Activated CD4-positive, alpha-beta T cell treated with anti-CD3 and anti-CD28 coated beads for 36 hours (primary cell): ENCODE data around the gene ZBTB34. TPM values are rescaled to one million over a fixed set of nuclear protein-coding genes. Genes with fewer than 3 reads are reported as not detected.

Experiments used
- ATAC-seq: fragments of 200-7000 bp; cut with Tn5 transposase; one replicate; pipeline ENCODE4 v1.10.0; 2021; ENCODE audit warnings: mild to moderate bottlenecking, moderate library complexity
- CTCF ChIA-PET: fragments of 350-600 bp; sonication (Branson Sonifier 250); formaldehyde crosslinking; loops from one replicate; lab custom pipeline; 2021; ENCODE audit warnings: antibody characterized with exemption; lab: Charles Lee
- POLR2A ChIA-PET: fragments of 350-600 bp; sonication (Branson Sonifier 250); formaldehyde crosslinking; loops from one replicate; lab custom pipeline; 2021; ENCODE audit warnings: antibody characterized with exemption, inconsistent platforms; lab: Charles Lee
- DNase-seq: peaks from one replicate; pipeline ENCODE4 v3.0.0-alpha.2; 2020
- H3K27ac Mint-ChIP-seq: one replicate; pipeline ENCODE4 v1.8.0; 2021; ENCODE audit warnings: mixed read lengths
- H3K27me3 Mint-ChIP-seq: one replicate; pipeline ENCODE4 v1.8.0; 2021; ENCODE audit warnings: mixed read lengths
- H3K36me3 Mint-ChIP-seq: one replicate; pipeline ENCODE4 v1.8.0; 2021; ENCODE audit warnings: low read depth, mixed read lengths
- H3K4me1 Mint-ChIP-seq: one replicate; pipeline ENCODE4 v1.8.0; 2021; ENCODE audit warnings: mixed read lengths
- H3K4me3 Mint-ChIP-seq: one replicate; pipeline ENCODE4 v1.8.0; 2021; ENCODE audit warnings: mild to moderate bottlenecking, moderate library complexity, mixed read lengths
- H3K9me3 Mint-ChIP-seq: one replicate; pipeline ENCODE4 v1.8.0; 2021; ENCODE audit warnings: low read depth, mixed read lengths
- intact Hi-C, 2 experiments: fragments of 100-400 bp; cut with DNase I in 1 of 2; cut with micrococcal nuclease in 1 of 2; formaldehyde crosslinking; loops; one replicate each; pipeline versions ENCODE4 v1.14.2 to v1.15.1; 2022 to 2024; cut with DNase I, micrococcal nuclease
- total RNA-seq, 2 experiments: library from RNA; stranded (reverse); gene quantifications; one replicate each; pipeline ENCODE4 v1.2.3, GENCODE V29; 2021

ZBTB34 gene
- total RNA-seq, 2 experiments from 2014 or later, result 4.2 to 5.0 TPM

DNA sequence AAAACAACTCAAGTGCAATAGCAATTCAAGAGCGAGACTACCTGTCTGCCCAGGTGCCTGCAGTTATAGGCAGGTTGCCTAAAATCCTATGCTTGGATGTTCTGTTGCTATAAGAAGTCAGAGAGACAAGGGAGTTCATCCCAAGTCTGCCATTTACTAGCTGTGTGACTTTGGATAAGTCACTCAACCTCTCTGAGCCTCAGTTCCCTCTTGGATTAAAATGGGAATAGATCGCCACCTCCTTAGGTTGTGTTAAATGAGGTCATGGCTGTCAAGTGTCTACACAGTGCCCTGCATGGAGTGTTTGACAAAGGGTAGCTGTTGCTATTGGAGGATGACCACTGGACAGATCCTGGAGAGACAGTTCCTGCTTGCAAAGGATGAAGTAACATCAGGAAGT, 1.3 kb upstream of the ZBTB34 start:
- no peaks in the 10 kb centered on the region for H3K9me3 Mint-ChIP-seq
- intact Hi-C loops, result no loop called here
- POLR2A ChIA-PET, result no interaction called here

GRCh38 chr9:126860757-126861466, 473 bp downstream of the ZBTB34 start:
- ChIA-PET POLR2A (no interaction called here), CTCF (interaction anchor here (2.0 kb wide), 1 partner anchor 12 kb away, joined by 5 read pairs; no protein-coding TSS in a partner anchor)
- Mint-ChIP-seq H3K27ac (peak overlapping the region; percentile 55), H3K27me3 (no peaks in the 10 kb centered on the region), H3K9me3 (no peaks in the 10 kb centered on the region), H3K4me1 (peaks cover 19% of the 10 kb centered on the region), H3K36me3 (peaks cover under 1% of the 10 kb centered on the region), H3K4me3 (peak overlapping the region; percentile 74)
- intact Hi-C loops, result loop anchor here (1.0 to 5.0 kb wide), 6 partner anchors 53 to 911 kb away; partner anchors contain the start of genes RALGPS1 (in 2 of the 2), ZBTB43 (in 2 of the 2) and ZNF79 (in 1 of the 2)
- DNase-seq, result peak; percentile 41
- peak; percentile 30 for ATAC-seq

More for the DNA sequence above, 1.3 kb upstream of the ZBTB34 start:
- Mint-ChIP-seq H3K27me3 (no peaks in the 10 kb centered on the region), H3K27ac (no peak overlapping the region), H3K36me3 (no peaks in the 10 kb centered on the region), H3K4me3 (peak overlapping the region; percentile 13), H3K4me1 (peaks cover 19% of the 10 kb centered on the region)
- ATAC-seq, result no peak
- CTCF ChIA-PET, result interaction anchor here (0.6 to 2.0 kb wide), 5 partner anchors 9 to 262 kb away, joined by 3 to 6 read pairs (median 5); no protein-coding TSS in a partner anchor
- DNase-seq, result no peak

GRCh38 chr9:126861707-126862103, 1.3 kb downstream of the ZBTB34 start:
- no peak for ATAC-seq
- Mint-ChIP-seq H3K9me3 (no peaks in the 10 kb centered on the region), H3K36me3 (peaks cover 6% of the 10 kb centered on the region), H3K27me3 (no peaks in the 10 kb centered on the region), H3K4me1 (peaks cover 19% of the 10 kb centered on the region), H3K4me3 (peak overlapping the region; percentile 74), H3K27ac (peak overlapping the region; percentile 55)
- DNase-seq, result no peak
- POLR2A ChIA-PET, result no interaction called here
- intact Hi-C loops, result loop anchor here (2.0 to 5.0 kb wide), 3 partner anchors 57 to 911 kb away; partner anchors contain the start of gene ZBTB43 (in 1 of the 2)
- CTCF ChIA-PET, result interaction anchor here (0.8 kb wide), 1 partner anchor 84 kb away, joined by 3 read pairs; no protein-coding TSS in a partner anchor

DNA sequence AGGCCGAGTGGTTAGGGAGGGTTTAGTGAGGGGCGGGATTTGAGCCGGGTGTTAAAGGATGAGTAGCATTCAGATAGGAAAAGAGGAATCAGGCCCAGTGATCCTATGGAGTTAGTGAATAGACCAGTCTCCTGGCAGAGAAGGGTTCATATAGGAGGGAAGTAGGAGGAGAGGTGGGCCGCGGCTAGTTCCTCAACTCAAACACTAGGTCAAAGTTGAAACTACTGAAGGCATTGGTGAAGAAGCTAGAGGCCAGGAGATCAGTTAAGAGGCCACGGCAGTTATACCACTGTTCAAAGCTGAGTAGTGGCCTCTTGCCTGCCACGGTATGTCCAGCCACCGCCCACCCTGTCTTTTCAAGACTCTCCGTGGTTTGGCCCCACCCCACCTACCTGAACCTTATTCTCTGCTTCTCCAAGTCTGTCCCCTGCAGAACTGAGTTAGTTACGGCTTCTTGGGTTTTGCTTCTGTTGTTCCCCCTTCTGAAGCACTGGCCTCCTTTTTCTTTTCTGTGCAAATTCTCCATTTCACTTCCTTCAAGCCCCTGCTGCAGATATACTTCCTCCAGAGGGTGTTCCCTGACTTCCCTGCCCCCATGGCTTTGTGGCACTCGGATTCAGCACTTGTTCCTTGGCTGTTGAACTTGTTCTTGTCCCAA, 1.8 kb downstream of the ZBTB34 start:
- Mint-ChIP-seq H3K27me3 (no peaks in the 10 kb centered on the region), H3K4me1 (peaks cover 19% of the 10 kb centered on the region), H3K36me3 (peaks cover 9% of the 10 kb centered on the region), H3K4me3 (peak overlapping the region; percentile 74), H3K9me3 (no peaks in the 10 kb centered on the region), H3K27ac (peak overlapping the region; percentile 55)
- intact Hi-C loops, result loop anchor here in 1 of 2 experiments (5.0 kb wide), 1 partner anchor 910 kb away; no protein-coding TSS in a partner anchor
- POLR2A ChIA-PET, result interaction anchor here (0.6 kb wide), 1 partner anchor 138 kb away, joined by 3 read pairs; no protein-coding TSS in a partner anchor
- CTCF ChIA-PET, result interaction anchor here (0.8 kb wide), 1 partner anchor 84 kb away, joined by 3 read pairs; no protein-coding TSS in a partner anchor
- no peak for DNase-seq
- ATAC-seq, result no peak

- POLR2A ChIA-PET, result no interaction called here
- DNase-seq (no peak), ATAC-seq (no peak)
- Mint-ChIP-seq H3K4me3 (no peak overlapping the region), H3K27ac (no peak overlapping the region), H3K9me3 (no peaks in the 10 kb centered on the region), H3K36me3 (peaks cover 11% of the 10 kb centered on the region), H3K4me1 (peaks cover 23% of the 10 kb centered on the region), H3K27me3 (no peaks in the 10 kb centered on the region)
- CTCF ChIA-PET, result no interaction called here
- intact Hi-C loops, result loop anchor here in 1 of 2 experiments (5.0 kb wide), 1 partner anchor 908 kb away; no protein-coding TSS in a partner anchor
Observed at GRCh38 chr9:126864771-126865170, 4.3 kb downstream of the ZBTB34 start.

DNA sequence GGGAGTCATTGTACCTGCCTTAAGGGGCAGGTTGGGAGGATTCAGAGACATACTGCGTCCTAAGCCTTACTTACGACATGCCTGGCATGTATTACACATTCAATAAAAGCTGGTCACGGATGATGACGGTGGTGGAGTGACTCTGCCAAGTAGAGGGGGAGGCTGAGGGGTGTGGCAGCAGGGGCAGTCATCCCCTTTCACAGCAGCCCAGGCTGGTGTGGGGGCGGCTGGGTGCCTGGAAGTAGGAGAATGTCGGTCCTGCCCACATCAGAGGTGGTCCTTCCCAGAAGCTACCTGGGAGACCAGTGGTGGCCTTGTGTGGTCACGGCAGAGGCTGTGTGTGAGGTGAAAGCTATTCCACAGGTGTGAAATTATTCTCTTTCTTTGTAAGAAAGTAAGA, 8.9 kb downstream of the ZBTB34 start:
- POLR2A ChIA-PET, result no interaction called here
- peaks cover 13% of the 10 kb centered on the region for H3K4me1 Mint-ChIP-seq
- no peak for DNase-seq

DNA sequence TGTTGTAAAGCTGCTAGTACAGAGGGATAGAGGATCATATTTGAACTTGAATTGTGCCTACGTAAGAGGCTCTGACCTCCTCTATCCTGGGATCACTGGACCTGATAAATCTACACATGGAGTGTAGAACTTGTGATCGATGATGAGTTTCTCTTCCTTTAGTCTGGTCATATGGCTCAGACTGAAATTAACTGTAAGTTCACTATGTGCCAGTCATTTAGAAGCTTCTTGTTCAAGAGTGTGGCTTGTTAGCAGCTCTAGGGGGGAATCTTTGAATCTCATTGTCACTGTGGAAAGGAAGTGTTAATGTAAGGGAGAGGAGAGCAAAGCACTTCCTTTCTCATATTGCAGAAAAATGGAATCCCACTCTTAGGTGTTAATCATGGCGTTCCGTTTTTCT, 12.1 kb downstream of the ZBTB34 start:
- ChIA-PET POLR2A (interaction anchor here (0.6 kb wide), 1 partner anchor 48 kb away, joined by 4 read pairs; no protein-coding TSS in a partner anchor), CTCF (interaction anchor here (0.9 to 1.5 kb wide), 2 partner anchors 12 to 62 kb away, joined by 3 to 5 read pairs; partner anchors contain the start of gene ZBTB34)
- ATAC-seq, result peak; percentile 63
- Mint-ChIP-seq H3K4me1 (peaks cover 29% of the 10 kb centered on the region), H3K27ac (no peak overlapping the region), H3K4me3 (no peak overlapping the region), H3K36me3 (peaks cover 2% of the 10 kb centered on the region), H3K27me3 (no peaks in the 10 kb centered on the region), H3K9me3 (no peaks in the 10 kb centered on the region)
- intact Hi-C loops, result no loop called here
- DNase-seq, result no peak

More for the DNA sequence above, 8.9 kb downstream of the ZBTB34 start:
- ATAC-seq, result no peak
- Mint-ChIP-seq H3K36me3 (peaks cover 11% of the 10 kb centered on the region), H3K9me3 (no peaks in the 10 kb centered on the region), H3K4me3 (no peak overlapping the region), H3K27me3 (no peaks in the 10 kb centered on the region), H3K27ac (no peak overlapping the region)
- CTCF ChIA-PET, result interaction anchor here (0.6 kb wide), 1 partner anchor 51 kb away, joined by 3 read pairs; no protein-coding TSS in a partner anchor
- intact Hi-C loops, result no loop called here

GRCh38 chr9:126874546-126875314, 14.3 kb downstream of the ZBTB34 start:
- intact Hi-C loops, result no loop called here
- Mint-ChIP-seq H3K9me3 (no peaks in the 10 kb centered on the region), H3K4me1 (peaks cover 26% of the 10 kb centered on the region), H3K36me3 (peaks cover 6% of the 10 kb centered on the region), H3K4me3 (no peak overlapping the region), H3K27me3 (no peaks in the 10 kb centered on the region), H3K27ac (no peak overlapping the region)
- CTCF ChIA-PET, result no interaction called here
- ATAC-seq (no peak), DNase-seq (no peak)
- POLR2A ChIA-PET, result no interaction called here

GRCh38 chr9:126875756-126876510, 15.5 kb downstream of the ZBTB34 start:
- H3K36me3 Mint-ChIP-seq, result peaks cover 18% of the 10 kb centered on the region
- intact Hi-C loops, result no loop called here
- H3K27me3 Mint-ChIP-seq, result no peaks in the 10 kb centered on the region
- DNase-seq (no peak), ATAC-seq (no peak)
- no peaks in the 10 kb centered on the region for H3K9me3 Mint-ChIP-seq
- H3K4me3 Mint-ChIP-seq, result no peak overlapping the region
- no peak overlapping the region for H3K27ac Mint-ChIP-seq
- ChIA-PET POLR2A (no interaction called here), CTCF (no interaction called here)
- H3K4me1 Mint-ChIP-seq, result peaks cover 26% of the 10 kb centered on the region

- ATAC-seq (no peak), DNase-seq (no peak)
- CTCF ChIA-PET, result no interaction called here
- POLR2A ChIA-PET, result no interaction called here
- Mint-ChIP-seq H3K9me3 (no peaks in the 10 kb centered on the region), H3K36me3 (peaks cover 19% of the 10 kb centered on the region), H3K4me1 (peaks cover 26% of the 10 kb centered on the region), H3K27ac (no peak overlapping the region), H3K27me3 (no peaks in the 10 kb centered on the region), H3K4me3 (no peak overlapping the region)
- intact Hi-C loops, result no loop called here
Observed at GRCh38 chr9:126876531-126876930, 16.1 kb downstream of the ZBTB34 start.
